CD14-positive monocyte (primary cell): ENCODE results near the gene TRAPPC11. TPM values are rescaled to one million over a fixed set of nuclear protein-coding genes. Genes with fewer than 3 reads are reported as not detected.

Experiments
- DNase-seq, 3 donors: peaks; one replicate each; pipeline ENCODE4 v3.0.0-alpha.2; 2011 to 2022
- H2AFZ ChIP-seq: 2 replicates; pipeline ENCODE4 v1.6.0; 2012; ENCODE audit warnings: mild to moderate bottlenecking, low read depth, low read length, inconsistent platforms; ENCODE audit not compliant: insufficient read depth, poor library complexity, severe bottlenecking
- H3K27ac ChIP-seq, 2 donors: 1 replicate in 1 of 2; 2 replicates in 1 of 2; pipeline ENCODE4 v1.5.1; 2012 to 2013; ENCODE audit warnings: low read length in 2 of 2, control low read depth in 1 of 2, inconsistent platforms in 1 of 2, low read depth in 1 of 2, mild to moderate bottlenecking in 1 of 2
- H3K27me3 ChIP-seq, 2 donors: one replicate each; pipeline versions ENCODE4 v1.6.0 to v1.6.1; 2011 to 2013; ENCODE audit warnings: low read length in 2 of 2; ENCODE audit not compliant: control insufficient read depth in 2 of 2, insufficient read depth in 2 of 2
- H3K36me3 ChIP-seq, 2 donors: replicated peaks in 1 of 2; 1 replicate in 1 of 2; 2 replicates in 1 of 2; pipeline versions ENCODE4 v1.5.1 to v1.6.1; 2012 to 2013; ENCODE audit warnings: low read length in 2 of 2, control low read depth in 1 of 2, inconsistent platforms in 1 of 2, mild to moderate bottlenecking in 1 of 2; ENCODE audit not compliant: insufficient read depth in 2 of 2, control insufficient read depth in 1 of 2
- H3K4me1 ChIP-seq, 2 donors: 1 replicate in 1 of 2; 2 replicates in 1 of 2; pipeline versions ENCODE4 v1.5.1 to v1.6.1; 2012 to 2013; ENCODE audit warnings: low read length in 2 of 2, control low read depth in 1 of 2, inconsistent platforms in 1 of 2, mild to moderate bottlenecking in 1 of 2, moderate library complexity in 1 of 2; ENCODE audit not compliant: insufficient read depth in 2 of 2, control insufficient read depth in 1 of 2
- H3K4me2 ChIP-seq: replicated peaks from 2 replicates; pipeline ENCODE3; 2012; ENCODE audit warnings: low read length, moderate library complexity, mild to moderate bottlenecking; ENCODE audit not compliant: poor library complexity, severe bottlenecking; ENCODE audit errors: extremely low read depth
- H3K4me3 ChIP-seq, 3 experiments: fragments of 200-600 bp in 1 of 3; sonication (generic) in 1 of 3; replicated peaks in 1 of 3; 1 replicate in 2 of 3; 2 replicates in 1 of 3; pipeline ENCODE4 v1.5.1; 2011 to 2013; ENCODE audit warnings: low read length in 3 of 3, mild to moderate bottlenecking in 3 of 3, control low read depth in 2 of 3, low read depth in 2 of 3, inconsistent platforms in 1 of 3, moderate library complexity in 1 of 3
- H3K79me2 ChIP-seq: 2 replicates; pipeline ENCODE4 v1.6.0; 2012; ENCODE audit warnings: mild to moderate bottlenecking, control low read depth, inconsistent platforms, low read length, moderate library complexity; ENCODE audit not compliant: insufficient read depth
- H3K9ac ChIP-seq: 2 replicates; pipeline ENCODE4 v1.6.0; 2017; ENCODE audit warnings: low read length, mild to moderate bottlenecking; ENCODE audit not compliant: insufficient read depth, poor library complexity, severe bottlenecking
- H3K9me3 ChIP-seq, 2 donors: replicated peaks in 1 of 2; 1 replicate in 1 of 2; 2 replicates in 1 of 2; pipeline versions ENCODE4 v1.5.1 to v1.6.1; 2012 to 2013; ENCODE audit warnings: low read length in 2 of 2, control low read depth in 1 of 2; ENCODE audit not compliant: control insufficient read depth in 1 of 2, insufficient read depth in 1 of 2
- H4K20me1 ChIP-seq: 2 replicates; pipeline ENCODE4 v1.6.0; 2012; ENCODE audit warnings: mild to moderate bottlenecking, low read length, control low read depth, moderate library complexity; ENCODE audit not compliant: insufficient read depth
- H3K27ac Mint-ChIP-seq, 7 donors: one replicate each; pipeline ENCODE4 v1.8.0; 2020; ENCODE audit warnings: mild to moderate bottlenecking in 7 of 7, mixed read lengths in 7 of 7, moderate library complexity in 6 of 7, inconsistent platforms in 2 of 7
- H3K27me3 Mint-ChIP-seq, 3 donors: one replicate each; pipeline ENCODE4 v1.8.0; 2021 to 2022; ENCODE audit warnings: low read depth in 3 of 3, mild to moderate bottlenecking in 3 of 3, mixed read lengths in 3 of 3, moderate library complexity in 3 of 3, inconsistent platforms in 1 of 3
- H3K36me3 Mint-ChIP-seq, 2 donors: one replicate each; pipeline ENCODE4 v1.8.0; 2020; ENCODE audit warnings: mixed read lengths in 2 of 2, inconsistent platforms in 1 of 2, mild to moderate bottlenecking in 1 of 2
- H3K4me1 Mint-ChIP-seq: one replicate; pipeline ENCODE4 v1.8.0; 2020; ENCODE audit warnings: mild to moderate bottlenecking, mixed read lengths
- H3K4me3 Mint-ChIP-seq, 2 donors: one replicate each; pipeline ENCODE4 v1.8.0; 2020; ENCODE audit warnings: mild to moderate bottlenecking in 2 of 2, mixed read lengths in 2 of 2, moderate library complexity in 1 of 2
- H3K9me3 Mint-ChIP-seq, 7 donors: one replicate each; pipeline ENCODE4 v1.8.0; 2020 to 2022; ENCODE audit warnings: mixed read lengths in 7 of 7, mild to moderate bottlenecking in 6 of 7, moderate library complexity in 6 of 7, inconsistent platforms in 2 of 7
- WGBS: methylation state at CpG from one replicate; pipeline ENCODE4 v1.1.5; 2013; ENCODE audit warnings: missing lambda C conversion rate; ENCODE audit not compliant: insufficient coverage; 5-methylcytosine and 5-hydroxymethylcytosine counted together
- intact Hi-C, 2 donors: fragments of 100-400 bp; cut with micrococcal nuclease; formaldehyde crosslinking; loops; one replicate each; pipeline versions ENCODE4 v1.15.0 to v1.15.1; 2023
- polyA plus RNA-seq, 3 donors: library from polyadenylated mRNA; depleted of rRNA in 1 of 3; unstranded in 2 of 3; stranded (reverse) in 1 of 3; fragments of 300-500 nt in 2 of 3; fragments of >200 nt in 1 of 3; fragmentation: Illumina TruSeq in 2 of 3; gene quantifications; 1 replicate in 2 of 3; 2 replicates in 1 of 3; pipeline ENCODE4 v1.2.3, GENCODE V29; 2012 to 2021
- TF ChIP-seq, protein P1 (sequence below): fragments of 200-600 bp; IDR thresholded peaks from one replicate; pipeline ENCODE4 v1.8.0; 2022; ENCODE audit warnings: antibody characterized with exemption, mild to moderate bottlenecking

Gene TRAPPC11
- polyA plus RNA-seq, 3 donors = 18.4 to 30.7 (median 29.7) TPM

DNA sequence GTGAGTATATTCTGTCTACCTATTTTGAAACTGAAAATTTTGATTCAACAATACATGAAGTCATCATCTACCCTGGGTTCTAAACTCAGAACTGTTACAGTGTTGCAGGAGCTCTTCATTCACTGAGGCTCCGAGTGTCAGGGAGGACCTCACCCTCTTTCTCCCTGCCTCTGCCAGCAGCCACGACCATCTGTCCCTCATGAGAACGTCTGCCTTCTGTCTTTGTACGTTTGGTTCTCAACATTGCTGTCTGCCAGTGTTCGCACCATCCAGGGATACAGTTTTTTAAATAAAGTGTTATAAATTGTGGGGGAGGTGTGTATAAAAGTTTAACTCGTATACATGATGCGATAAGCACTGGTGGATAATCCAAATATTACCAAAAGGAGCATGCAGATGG is 55.5 kb downstream of the TRAPPC11 start:
- no peaks in the 10 kb centered on the region for H3K79me2 ChIP-seq
- no peaks in the 10 kb centered on the region for H4K20me1 ChIP-seq
- no peak overlapping the region for H3K4me3 ChIP-seq
- H3K9ac ChIP-seq = no peak overlapping the region
- DNase-seq = no peak
- intact Hi-C loops = no loop called here
- H3K27me3 ChIP-seq = no peaks in the 10 kb centered on the region
- H3K4me2 ChIP-seq = no peak overlapping the region
- peaks cover 49 to 61% of the 10 kb centered on the region in 2 donors for H3K36me3 Mint-ChIP-seq
- H3K4me1 Mint-ChIP-seq = no peaks in the 10 kb centered on the region
- no peaks in the 10 kb centered on the region for H3K9me3 Mint-ChIP-seq
- TF ChIP-seq, protein P1, sequence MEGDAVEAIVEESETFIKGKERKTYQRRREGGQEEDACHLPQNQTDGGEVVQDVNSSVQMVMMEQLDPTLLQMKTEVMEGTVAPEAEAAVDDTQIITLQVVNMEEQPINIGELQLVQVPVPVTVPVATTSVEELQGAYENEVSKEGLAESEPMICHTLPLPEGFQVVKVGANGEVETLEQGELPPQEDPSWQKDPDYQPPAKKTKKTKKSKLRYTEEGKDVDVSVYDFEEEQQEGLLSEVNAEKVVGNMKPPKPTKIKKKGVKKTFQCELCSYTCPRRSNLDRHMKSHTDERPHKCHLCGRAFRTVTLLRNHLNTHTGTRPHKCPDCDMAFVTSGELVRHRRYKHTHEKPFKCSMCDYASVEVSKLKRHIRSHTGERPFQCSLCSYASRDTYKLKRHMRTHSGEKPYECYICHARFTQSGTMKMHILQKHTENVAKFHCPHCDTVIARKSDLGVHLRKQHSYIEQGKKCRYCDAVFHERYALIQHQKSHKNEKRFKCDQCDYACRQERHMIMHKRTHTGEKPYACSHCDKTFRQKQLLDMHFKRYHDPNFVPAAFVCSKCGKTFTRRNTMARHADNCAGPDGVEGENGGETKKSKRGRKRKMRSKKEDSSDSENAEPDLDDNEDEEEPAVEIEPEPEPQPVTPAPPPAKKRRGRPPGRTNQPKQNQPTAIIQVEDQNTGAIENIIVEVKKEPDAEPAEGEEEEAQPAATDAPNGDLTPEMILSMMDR = no peak
- H2AFZ ChIP-seq = no peak overlapping the region
- no peaks in the 10 kb centered on the region for H3K27me3 Mint-ChIP-seq
- no peaks in the 10 kb centered on the region for H3K9me3 ChIP-seq
- 98% methylated on average over 7 of the region's 7 CpGs for WGBS
- no peaks in the 10 kb centered on the region for H3K4me1 ChIP-seq
- peaks cover 50 to 59% of the 10 kb centered on the region in 2 donors for H3K36me3 ChIP-seq
- H3K4me3 Mint-ChIP-seq = no peak overlapping the region
- no peak overlapping the region for H3K27ac Mint-ChIP-seq
- H3K27ac ChIP-seq = no peak overlapping the region

DNA sequence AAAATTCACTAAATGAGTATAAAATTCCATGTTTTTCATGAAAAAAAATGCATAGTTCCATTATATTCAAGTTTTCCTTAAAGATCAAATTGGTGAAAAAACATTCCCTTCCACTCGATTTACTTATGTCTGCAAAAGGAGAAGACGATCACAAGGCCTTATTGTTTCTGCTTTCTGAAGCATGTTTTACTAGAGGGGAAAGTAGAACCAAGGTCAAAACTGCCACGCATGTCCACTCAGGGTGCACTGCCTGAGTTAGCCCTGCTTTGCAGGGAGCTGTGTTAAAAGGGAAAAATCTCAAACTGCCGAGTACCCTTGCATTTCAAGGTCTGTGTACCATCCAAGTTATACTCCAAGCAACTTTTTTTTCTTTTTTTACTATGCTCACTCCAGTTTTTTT is 57.2 kb downstream of the TRAPPC11 start:
- H3K4me1 Mint-ChIP-seq = peaks cover 2% of the 10 kb centered on the region
- WGBS = no CpG with 5 or more reads among the region's 4 CpGs

More for the DNA sequence above, 57.2 kb downstream of the TRAPPC11 start:
- H3K27ac ChIP-seq = no peak overlapping the region
- H3K4me3 ChIP-seq = no peak overlapping the region
- peaks cover 2 to 7% (median 5%) of the 10 kb centered on the region in 3 donors for H3K27me3 Mint-ChIP-seq
- no peaks in the 10 kb centered on the region for H3K9me3 ChIP-seq
- no peak overlapping the region for H3K27ac Mint-ChIP-seq
- TF ChIP-seq, protein P1 = no peak
- H4K20me1 ChIP-seq = no peaks in the 10 kb centered on the region
- H3K4me2 ChIP-seq = no peak overlapping the region
- H3K4me3 Mint-ChIP-seq = no peak overlapping the region
- H3K9ac ChIP-seq = no peak overlapping the region
- no peak for DNase-seq
- peaks cover 0 to 3% of the 10 kb centered on the region in 2 donors for H3K27me3 ChIP-seq
- intact Hi-C loops = no loop called here
- peaks cover 0 to 4% (median 1%) of the 10 kb centered on the region in 7 donors for H3K9me3 Mint-ChIP-seq
- H3K79me2 ChIP-seq = no peaks in the 10 kb centered on the region
- no peak overlapping the region for H2AFZ ChIP-seq
- peaks cover 41 to 49% of the 10 kb centered on the region in 2 donors for H3K36me3 Mint-ChIP-seq
- H3K4me1 ChIP-seq = peaks cover 0 to under 1% of the 10 kb centered on the region in 2 donors
- H3K36me3 ChIP-seq = peaks cover 35 to 42% of the 10 kb centered on the region in 2 donors
